ENCODE measurements around the gene PXMP2. TPM values are rescaled to one million over a fixed set of nuclear protein-coding genes. Genes with fewer than 3 reads are reported as not detected.

Gene PXMP2
- total and polyA plus RNA-seq, 11 donors = 23.9 to 149 (median 39.7) TPM

DNA sequence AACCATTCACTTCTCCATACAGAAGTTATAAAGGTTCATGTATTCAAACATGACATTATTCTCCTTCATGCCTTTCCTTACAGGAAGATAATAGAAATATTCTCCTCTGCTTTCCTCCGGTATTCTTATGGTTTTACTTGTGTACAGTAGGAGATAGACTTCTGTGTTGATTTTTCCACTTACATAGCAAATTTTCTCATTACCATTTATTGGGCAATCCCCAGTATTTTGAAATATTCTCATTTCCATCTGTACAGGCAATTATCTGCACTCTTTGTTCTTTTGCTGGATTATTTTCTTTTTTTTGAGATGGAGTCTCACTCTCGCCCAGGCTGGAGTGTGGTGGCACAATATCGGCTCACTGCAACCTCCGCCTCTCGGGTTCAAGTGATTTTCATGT, 11.0 kb downstream of the PXMP2 start:
- DNase-seq = no peak
- H3K9me3 ChIP-seq = no peaks in the 10 kb centered on the region
- no peak for TF ChIP-seq POLR2A (IDR thresholded peaks at IDR 0.05)
- no peak for TF ChIP-seq CTCF (IDR thresholded peaks at IDR 0.05)
- no peak overlapping the region for H3K27ac ChIP-seq
- peaks cover 0 to 13% (median 4%) of the 10 kb centered on the region in 12 donors for H3K4me1 ChIP-seq
- intact Hi-C loops (cut with DNase I) = no loop called here
- 76 to 95% (median 82%) methylated on average over 5 of the region's 5 CpGs for WGBS, 4 donors
- peaks cover 0 to 61% (median 30%) of the 10 kb centered on the region in 9 donors for H3K36me3 ChIP-seq
- no peak for ATAC-seq
- H3K4me3 ChIP-seq = no peak overlapping the region
- H3K27me3 ChIP-seq = no peaks in the 10 kb centered on the region

DNA sequence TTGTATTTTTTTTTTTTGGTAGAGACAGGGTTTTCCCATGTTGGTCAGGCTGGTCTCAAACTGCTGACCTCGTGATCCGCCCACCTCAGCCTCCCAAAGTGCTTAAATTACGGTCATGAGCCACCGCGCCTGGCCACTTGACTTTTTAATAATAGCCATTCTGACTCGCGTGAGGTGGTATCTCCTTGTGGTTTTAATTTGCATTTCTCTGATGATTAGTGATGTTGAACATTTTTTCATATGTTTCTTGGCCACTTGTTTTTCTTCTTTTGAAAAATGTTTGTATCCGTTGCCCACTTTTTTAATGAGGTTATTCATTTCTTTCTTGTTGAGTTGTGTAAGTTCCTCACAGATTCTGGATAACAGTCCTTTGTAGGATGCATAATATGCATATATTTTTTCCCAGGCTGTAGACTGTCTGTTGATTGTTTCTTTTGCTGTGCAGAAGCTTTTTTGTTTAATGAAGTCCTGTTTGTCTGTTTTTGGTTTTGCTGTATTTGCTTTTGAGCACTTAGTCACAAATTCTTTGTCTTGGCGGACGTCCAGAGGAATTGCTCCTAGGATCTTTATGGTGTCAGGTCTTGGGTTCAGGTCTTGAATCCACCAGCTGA, 12.9 kb downstream of the PXMP2 start:
- DNase-seq = no peak
- Histone ChIP-seq H3K27ac (no peak overlapping the region), H3K4me1 (peaks cover 0 to 9% (median 4%) of the 10 kb centered on the region in 12 donors), H3K27me3 (no peaks in the 10 kb centered on the region), H3K9me3 (no peaks in the 10 kb centered on the region), H3K36me3 (peaks cover 0 to 61% (median 37%) of the 10 kb centered on the region in 9 donors), H3K4me3 (no peak overlapping the region)
- TF ChIP-seq CTCF (IDR thresholded peaks at IDR 0.05) = no peak
- no peak for TF ChIP-seq POLR2A (IDR thresholded peaks at IDR 0.05)
- no peak for ATAC-seq
- 90 to 92% (median 92%) methylated on average over 10 of the region's 10 CpGs for WGBS, 4 donors
- intact Hi-C loops (cut with DNase I) = no loop called here

- intact Hi-C loops (cut with DNase I) = no loop called here
- peak in 1 of 4 donors; percentile 27 for ATAC-seq
- DNase-seq = no peak
- H3K4me3 ChIP-seq = no peak overlapping the region
- no peak overlapping the region for H3K27ac ChIP-seq
- peaks cover 0 to 45% (median 20%) of the 10 kb centered on the region in 9 donors for H3K36me3 ChIP-seq
- peaks cover 0 to 7% (median 0%) of the 10 kb centered on the region in 12 donors for H3K4me1 ChIP-seq
- no peak for TF ChIP-seq CTCF (IDR thresholded peaks at IDR 0.05)
- TF ChIP-seq POLR2A (IDR thresholded peaks at IDR 0.05) = no peak
- no peaks in the 10 kb centered on the region for H3K9me3 ChIP-seq
- WGBS, 4 donors = 64 to 87% (median 74%) methylated on average over 4 of the region's 4 CpGs
- no peaks in the 10 kb centered on the region for H3K27me3 ChIP-seq
Observed at GRCh38 chr12:132702640-132703039, 15.3 kb downstream of the PXMP2 start.

GRCh38 chr12:132703641-132704040, 16.3 kb downstream of the PXMP2 start:
- H3K27me3 ChIP-seq = no peaks in the 10 kb centered on the region
- TF ChIP-seq CTCF (IDR thresholded peaks at IDR 0.05) (no peak), POLR2A (IDR thresholded peaks at IDR 0.05) (no peak)
- DNase-seq (no peak), ATAC-seq (no peak)
- intact Hi-C loops (cut with DNase I) = no loop called here
- 90 to 95% (median 93%) methylated on average over 9 of the region's 9 CpGs for WGBS, 4 donors
- H3K4me3 ChIP-seq = no peak overlapping the region
- no peaks in the 10 kb centered on the region for H3K9me3 ChIP-seq
- H3K4me1 ChIP-seq = peaks cover 0 to 1% (median 0%) of the 10 kb centered on the region in 12 donors
- no peak overlapping the region for H3K27ac ChIP-seq
- peaks cover 0 to 36% (median 13%) of the 10 kb centered on the region in 9 donors for H3K36me3 ChIP-seq

Measured in heart left ventricle (tissue), 16 donors.